ENCODE measurements around the gene SHH. TPM values are rescaled to one million over a fixed set of nuclear protein-coding genes. Genes with fewer than 3 reads are reported as not detected.

The SHH gene
- total RNA-seq, 1 donor from 2014 or later = 23.2 TPM

DNA sequence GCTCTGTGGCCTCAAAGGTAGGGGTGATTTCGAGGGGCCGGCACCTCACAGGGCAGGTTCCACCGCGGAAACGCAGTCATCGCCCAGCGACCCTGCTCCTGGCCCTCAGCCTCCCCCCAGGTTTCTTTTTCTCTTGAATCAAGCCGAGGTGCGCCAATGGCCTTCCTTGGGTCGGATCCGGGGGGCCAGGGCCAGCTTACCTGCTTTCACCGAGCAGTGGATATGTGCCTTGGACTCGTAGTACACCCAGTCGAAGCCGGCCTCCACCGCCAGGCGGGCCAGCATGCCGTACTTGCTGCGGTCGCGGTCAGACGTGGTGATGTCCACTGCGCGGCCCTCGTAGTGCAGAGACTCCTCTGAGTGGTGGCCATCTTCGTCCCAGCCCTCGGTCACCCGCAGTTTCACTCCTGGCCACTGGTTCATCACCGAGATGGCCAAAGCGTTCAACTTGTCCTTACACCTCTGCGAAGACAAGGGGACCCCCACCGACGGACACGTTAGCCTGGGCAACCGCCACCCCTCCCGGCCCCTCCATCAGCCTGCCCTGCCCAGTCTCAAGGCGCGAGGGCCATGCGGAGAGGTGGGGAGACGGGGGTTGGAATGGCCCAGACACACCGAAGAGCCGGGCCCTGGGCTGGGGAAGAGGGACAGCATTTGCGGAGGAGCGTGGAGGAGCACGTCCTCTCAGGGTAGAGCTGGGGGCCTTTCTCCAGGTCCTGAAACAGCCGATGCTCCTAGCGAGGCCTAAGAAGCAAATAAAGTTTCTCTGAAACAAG lies 6.0 kb downstream of the SHH start:
- no peak for DNase-seq (ENCODE audit: low spot score)

DNA sequence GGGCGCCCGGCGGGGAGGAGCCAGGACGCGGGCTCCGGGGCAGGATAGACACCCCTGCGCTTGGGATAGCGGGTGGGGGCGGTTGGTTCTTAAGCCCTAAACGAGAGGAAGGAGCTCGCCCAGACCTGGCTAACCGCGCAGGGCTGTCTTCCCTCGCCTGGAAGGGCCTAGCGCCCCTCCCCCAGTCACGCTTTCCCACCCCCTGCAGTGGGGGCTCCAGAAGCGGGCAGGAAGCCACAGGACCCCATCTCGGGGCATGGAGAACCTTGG lies 6.5 kb downstream of the SHH start:
- DNase-seq (ENCODE audit: low spot score) = no peak

DNA sequence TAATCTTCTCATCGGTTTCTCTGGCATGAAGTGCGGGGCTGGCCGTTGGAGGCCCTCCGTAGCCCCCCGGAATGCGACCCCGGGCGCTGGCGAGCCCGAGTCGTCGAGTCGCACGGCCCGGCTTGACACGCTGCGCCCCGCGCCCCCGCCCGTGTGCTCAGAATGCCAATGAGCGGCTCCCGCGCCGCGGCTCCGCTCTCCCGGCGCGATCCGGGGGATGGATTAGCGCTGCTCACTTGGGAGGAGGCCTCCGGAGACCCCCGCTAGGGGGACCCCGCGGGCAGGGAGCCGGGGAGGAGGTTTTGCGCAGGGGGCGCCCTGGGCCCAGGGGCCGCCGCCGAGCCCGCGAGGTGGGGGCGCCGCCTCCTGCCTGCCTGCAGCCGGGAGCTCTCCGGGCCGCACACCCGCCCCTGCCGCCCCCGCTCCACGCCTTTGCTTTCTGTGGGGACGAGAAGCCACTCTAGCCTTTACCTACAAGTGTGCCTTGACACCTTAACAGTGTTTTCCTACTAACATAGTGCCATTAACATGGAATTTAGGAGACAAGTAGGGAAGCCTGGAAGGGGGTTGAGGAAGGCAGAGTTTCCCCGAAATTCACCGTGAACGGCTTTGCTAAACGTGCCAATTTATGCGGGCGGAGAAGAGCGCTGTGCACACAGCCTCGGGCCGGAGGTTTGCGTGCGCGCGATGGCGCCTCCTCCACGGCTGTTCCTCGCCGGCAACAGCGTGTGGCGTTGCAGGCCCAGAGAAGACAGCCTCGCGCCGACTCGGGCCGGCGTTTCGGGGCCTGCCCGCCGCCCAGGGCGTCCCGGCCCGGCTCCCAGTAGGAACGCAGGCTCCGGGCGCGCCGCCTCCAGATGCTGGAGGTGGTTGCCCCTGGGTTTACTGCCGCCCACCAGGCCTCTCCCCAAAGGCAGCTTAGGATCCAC lies 7.1 kb downstream of the SHH start:
- DNase-seq (ENCODE audit: low spot score) = no peak

DNA sequence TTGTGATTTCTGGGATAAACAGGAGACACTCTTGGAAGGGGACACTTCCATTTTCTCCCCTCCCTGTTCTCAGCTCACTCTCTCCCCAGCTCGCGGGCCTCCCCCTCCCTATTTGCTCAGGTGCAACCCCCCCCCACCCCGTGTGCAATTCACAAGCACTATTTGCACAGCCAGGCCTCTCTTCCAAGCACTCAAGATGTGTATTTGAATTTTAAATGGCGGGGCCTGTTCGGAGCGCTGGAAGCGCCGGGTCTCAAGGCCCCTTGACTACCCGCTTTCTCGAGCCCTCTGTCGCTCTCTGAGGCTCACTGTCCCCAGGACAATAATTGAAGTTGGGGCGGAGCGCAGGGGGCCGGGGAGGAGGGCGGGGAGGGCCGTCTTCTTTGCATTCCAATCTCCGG lies 7.8 kb downstream of the SHH start:
- no peak for DNase-seq (ENCODE audit: low spot score)

DNA sequence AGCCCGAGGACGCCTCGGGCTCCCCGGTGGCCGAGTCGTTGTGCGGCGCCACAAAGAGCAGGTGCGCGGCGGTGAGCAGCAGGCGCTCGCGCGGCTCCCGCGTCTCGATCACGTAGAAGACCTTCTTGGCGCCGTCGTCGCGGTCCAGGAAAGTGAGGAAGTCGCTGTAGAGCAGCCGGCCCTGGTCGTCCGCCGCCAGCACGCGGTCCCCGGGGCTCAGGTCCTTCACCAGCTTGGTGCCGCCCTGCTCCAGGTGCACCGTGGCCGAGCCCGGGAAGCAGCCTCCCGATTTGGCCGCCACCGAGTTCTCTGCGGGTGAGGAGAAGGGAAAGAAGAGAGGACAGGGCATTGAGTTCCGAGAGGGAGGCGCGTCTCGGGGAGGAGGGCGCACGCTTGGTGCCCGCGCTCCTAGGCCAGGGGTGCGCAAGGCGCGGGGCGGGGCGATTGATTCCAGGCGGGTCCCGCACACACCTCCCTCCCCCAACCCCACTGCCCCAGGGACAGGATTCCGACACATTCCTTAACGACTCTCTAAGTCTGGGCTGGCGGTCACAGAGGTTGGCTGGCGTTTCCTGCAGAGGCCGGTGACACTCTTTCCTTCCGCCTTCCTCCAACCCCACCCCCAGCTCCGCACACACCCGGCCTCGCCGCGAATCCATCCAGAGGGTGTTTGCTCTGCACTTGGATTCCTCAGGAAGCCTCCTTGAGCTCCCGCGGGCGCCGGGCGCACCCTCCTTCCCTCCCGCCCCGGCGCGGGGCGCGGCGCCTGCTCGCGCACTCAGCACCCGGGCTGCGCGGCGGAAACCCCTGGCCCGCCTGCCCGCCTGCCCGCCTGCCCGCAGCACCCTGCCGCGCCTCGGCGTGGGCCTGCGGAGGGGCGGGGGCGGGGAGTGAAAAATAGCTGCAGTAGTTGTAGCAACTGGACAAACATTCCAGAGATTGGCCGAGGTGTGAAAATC lies 8.6 kb downstream of the SHH start:
- no peak for DNase-seq (ENCODE audit: low spot score)

DNA sequence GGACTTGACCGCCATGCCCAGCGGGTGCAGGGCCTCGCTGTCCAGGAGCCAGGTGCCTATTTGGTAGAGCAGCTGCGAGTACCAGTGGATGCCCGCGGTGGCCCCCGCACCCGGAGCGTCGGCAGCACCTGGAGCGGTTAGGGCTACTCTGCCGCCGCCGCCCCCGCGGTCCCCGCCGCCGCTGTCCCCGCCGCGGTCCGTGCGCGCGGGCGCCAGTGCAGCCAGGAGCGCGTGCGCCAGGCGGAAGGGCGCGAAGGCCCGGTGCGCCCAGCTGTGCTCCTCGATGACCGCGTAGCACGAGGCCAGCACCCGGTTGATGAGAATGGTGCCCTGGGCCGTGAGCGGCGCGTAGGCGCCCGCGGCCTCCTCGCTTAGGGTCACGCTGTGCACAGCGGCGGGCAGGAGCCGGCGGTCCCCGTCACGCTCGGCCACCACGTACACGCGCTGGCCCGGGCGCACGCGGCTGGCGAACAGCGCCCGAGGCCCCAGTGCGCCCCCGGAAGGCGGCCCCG lies 9.3 kb downstream of the SHH start:
- no peak for DNase-seq (ENCODE audit: low spot score)

DNA sequence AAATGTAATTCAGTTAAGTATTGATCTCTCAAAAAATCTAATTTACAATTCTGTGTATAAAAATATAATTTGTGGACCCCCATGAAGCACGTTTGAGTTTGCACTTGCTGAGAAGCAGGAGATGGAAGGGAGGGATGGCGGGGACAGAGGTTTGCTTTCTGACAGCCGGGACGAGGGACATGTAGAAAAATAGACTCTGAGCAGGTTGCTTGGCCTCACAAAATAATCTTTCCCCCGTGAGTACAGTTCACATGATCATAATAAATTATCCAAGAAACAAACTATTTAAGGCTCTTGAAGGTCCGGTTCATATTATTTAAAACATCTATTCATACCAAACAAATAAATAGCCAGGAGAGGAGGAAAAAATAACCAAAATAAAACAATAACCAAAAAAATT lies 10.0 kb downstream of the SHH start:
- DNase-seq (ENCODE audit: low spot score) = no peak

DNA sequence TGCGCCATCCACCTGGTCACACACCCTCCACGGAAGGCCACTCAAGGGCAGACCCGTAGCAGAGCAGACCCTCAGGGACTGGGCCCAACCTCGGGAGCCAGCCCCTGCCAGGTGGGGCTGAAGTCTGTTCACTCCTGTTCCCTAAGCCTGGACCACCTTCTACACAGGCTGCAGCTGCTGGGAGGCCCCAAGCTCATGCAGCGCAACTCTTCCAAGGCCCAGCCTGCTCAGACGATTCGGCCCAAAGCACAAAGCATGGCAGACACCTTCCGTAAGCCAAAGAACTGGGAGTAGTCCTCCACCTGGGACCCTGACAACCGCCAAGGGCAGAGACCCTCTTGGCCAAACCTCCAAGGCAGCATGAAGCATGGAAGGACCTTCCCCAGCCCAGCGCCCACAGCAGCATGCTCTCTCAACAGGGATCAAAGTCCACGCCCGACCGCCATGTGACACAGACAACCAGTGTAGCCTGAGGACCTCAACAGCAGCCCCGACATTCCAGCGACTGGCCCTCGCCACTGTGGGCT lies 11.5 kb downstream of the SHH start:
- no peak for DNase-seq (ENCODE audit: low spot score)

DNA sequence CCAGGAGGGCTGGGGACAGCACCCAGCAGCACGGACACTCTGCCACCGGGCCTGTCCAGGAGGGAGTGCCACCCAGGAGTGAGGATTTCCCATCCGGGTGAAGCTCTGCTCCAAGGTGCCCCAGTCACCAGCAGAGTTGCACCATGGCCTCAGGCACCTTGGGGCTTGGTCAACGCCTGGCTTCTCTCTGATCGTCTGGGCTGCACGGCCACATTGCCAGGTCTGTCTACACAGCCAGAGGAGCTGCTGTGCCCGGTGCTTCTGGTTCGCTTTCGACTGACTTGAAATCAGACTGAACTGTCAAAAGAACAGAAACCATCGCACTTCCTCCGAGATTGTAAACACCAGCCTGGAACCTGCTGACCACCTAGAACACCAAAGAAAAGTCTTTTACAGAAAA lies 12.0 kb downstream of the SHH start:
- no peak for DNase-seq (ENCODE audit: low spot score)

DNA sequence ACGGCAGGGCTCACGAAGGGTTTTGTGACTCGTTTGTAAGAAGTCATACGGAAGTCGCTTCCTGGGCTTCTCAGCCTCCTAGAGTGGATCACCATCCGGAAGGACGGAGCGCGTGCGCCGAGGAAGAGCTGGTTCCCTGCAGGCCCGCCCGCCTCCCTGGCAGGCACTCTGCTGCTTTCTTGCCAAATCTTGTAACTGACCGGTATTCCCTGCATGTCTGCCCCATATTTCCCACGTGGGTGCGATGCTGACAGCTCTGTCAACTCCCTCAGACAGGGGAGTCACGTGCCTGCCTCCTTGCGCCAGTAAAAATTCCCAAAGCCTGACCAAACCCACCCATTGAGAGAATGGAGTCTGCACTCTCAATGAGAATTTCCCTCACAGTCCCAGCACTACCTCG lies 12.7 kb downstream of the SHH start:
- DNase-seq (ENCODE audit: low spot score) = no peak

DNA sequence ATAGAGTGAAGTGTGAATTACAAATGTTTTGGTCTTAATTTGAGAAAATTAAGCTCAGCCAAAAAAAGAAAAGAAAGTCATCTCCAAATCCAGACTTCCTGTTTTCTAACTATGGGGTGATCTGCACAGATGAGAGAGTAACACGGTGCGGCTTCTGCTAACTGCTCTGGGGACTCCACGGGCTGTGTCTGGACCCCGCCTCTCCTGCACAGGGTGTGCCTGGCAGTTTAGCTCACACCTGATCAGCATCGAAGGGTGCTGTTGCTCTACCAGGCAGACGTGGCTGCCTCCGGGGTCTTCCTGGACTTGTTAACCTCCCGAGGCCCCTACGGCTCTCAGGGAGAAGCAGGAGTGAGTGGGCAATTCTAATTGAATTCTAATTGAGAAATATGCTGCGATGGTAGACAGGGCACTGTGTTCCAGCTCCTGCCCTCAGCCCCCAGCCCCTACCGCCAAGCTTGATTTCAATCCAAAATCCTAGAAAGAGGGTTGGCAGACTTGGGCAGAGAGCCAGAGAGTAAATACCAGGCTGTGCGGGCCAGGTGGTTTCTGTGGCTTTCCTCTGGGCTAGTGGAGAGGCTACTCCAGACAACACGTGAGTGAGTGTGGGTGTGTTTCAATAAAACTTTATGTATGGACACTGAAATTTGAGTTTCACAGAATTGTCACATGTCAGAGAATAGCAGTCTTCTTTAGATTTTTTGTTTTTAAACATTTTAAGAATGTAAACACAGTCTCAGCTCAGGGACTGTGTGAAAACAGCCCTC lies 13.4 kb downstream of the SHH start:
- DNase-seq (ENCODE audit: low spot score) = no peak

DNA sequence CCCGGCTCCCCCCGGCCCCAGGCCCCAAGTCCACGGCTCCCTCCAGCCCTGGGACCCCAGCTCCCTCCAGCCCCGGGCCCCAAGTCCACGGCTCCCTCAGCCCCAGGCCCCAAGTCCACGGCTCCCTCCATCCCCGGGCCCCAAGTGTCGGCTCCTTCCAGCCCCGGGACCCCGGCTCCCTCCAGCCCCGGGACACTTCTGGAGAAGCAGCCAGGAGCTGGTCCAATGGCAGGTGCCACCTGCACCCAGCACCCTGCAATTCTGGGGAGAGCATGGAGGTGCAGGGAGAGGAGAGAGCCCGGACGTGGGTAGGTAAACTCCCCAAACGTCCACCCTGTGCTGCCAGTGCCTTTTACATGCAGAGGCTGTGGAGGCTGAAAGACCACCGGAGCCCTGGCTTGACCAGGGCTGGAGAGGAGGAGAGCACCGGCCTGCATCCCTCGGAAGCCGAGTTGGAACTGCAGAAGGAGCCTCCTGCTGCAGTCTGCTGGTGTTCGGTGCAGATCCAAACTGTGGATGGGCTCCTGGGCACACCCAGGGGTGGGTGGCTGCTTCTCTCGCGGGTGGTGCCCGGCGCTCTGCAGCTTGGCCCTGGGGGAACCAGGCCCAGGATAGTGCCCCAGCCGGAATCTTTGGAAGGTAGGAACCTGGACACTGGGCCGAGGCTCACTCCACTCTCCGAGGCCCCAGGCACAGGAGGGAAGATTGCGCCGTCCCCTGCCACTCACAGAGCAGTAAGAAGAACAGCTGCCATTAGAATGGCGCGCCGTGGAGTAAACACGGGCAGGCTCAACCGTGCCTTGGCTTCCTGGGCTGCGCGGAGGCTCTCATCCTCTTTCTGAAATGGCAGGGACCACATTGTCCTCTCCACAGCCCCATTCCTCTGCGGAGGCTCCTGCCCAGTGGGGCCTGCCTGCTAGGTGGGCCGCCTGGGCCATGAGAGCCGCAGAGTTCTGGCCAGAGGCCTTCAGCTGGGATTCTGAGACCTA lies 14.7 kb downstream of the SHH start:
- DNase-seq (ENCODE audit: low spot score) = no peak

DNA sequence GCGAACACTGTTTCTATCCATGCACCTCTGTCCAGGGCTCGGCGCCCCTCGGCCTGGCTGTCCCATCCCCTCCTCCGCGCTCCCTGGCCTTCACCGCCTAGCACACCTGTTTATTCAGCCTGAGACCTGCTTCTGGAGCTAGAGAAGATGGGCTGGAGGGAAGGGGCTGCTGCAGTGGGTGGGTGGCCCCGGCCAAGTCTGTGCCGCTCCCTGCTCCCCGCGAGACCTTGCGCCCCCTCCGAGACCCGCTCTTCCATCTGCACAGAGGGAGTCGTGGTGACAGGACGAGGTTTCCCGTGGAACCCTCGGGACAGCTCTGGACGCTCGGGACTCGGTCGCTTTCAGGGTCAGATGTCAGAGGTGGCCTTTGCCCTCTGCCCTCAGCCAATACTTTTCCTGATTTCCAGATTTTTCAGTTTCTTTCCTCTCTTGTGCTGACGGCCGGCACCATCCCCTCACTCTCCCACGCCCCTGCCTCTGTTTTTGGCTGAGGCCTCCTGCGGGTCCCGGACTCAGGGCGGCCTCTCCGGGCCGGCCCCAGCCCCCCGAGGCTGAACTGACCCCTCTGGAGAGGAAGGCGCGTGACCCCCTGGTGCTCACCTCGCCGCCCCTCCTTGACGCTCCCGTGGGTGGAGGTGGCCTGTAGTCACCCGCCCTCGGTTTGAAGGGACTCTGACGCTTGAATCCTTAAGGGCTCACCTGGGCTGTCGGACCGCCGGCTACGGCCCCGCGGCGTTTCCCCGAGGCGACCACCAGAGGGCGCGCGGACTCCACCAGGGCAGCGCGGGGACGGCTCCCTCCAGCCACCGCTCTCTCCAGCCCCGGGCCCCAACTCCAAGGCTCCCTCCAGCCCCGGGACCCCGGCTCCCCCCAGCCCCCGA lies 15.6 kb downstream of the SHH start:
- DNase-seq (ENCODE audit: low spot score) = peak; percentile 70

DNA sequence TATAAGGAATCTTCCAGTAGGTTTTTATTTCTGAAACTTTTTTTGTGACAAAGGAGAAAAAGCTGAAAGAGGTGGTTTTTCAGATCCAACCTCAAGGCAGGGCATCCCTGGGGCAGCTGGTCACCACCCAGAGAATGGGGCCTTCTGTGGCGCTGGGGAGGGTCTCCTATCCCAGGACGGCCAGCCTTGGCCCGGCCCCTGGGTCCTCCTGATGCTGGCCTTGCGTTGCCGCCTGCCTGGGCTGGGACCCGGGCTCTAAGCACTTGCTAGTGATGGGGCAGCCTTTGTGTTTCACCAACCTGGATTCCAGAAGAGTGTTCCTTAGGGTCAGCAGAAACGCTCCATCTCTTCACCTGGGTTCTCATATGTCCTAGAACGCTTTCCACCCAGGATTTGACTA lies 16.3 kb downstream of the SHH start:
- DNase-seq (ENCODE audit: low spot score) = no peak

DNA sequence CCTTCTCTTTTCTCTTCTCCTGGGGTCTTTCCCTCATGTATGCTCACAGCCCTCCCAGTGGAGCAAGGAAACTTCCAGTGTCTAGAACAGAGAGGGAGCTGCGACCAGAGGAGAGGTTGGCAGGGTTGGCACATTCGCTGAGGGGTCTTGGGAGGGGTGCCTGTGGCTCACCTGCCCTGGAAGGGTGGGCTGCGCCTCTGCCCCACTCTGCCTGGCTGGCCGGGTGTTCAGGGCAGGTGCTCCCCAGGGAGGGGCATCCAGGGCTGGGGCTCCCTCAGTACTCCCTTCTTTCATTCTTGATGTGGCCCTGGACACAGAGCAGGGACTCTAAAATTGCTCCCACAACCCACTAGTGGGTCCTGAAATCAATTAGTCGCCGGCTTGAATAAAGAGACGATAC lies 16.9 kb downstream of the SHH start:
- DNase-seq (ENCODE audit: low spot score) = no peak

DNA sequence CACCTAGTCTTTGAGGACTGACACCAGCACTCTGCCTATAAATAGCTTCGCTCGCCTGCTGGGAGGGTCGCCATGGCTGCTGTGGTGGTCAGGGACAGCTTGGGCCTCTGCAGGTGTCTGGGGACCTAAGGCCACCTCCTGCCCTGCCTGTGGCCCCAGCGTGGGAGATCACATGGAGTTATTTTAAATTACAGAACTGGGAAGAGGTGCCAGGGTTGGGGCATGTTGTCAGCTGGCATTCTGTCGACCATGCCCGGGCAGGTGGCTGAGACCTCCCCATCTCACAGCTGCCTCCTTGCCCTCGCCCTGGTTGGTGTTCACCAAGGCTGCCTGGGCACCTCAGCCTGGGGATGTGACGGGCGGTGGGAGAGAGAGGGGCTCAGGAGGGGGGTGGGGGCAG lies 18.1 kb downstream of the SHH start:
- DNase-seq (ENCODE audit: low spot score) = no peak

DNA sequence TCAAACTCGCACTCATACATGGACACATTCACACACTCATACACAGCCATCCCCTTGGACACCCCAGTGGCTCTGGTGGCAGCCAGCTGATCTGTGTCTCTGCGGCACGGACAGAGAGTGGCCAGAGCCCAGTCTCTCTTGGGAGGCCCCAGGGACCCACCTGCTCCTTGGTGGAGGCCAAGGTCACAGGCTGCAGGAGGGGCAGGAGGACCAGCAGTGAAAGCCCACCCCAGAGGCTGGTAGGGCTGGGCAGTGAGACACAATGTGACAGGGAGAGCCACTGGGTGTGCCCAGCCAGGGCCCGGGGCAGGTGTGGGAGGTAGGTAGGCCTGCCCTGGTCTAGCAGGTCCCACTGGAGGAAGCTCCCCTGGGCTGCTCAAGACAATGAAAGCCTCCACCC lies 18.5 kb downstream of the SHH start:
- DNase-seq (ENCODE audit: low spot score) = no peak

DNA sequence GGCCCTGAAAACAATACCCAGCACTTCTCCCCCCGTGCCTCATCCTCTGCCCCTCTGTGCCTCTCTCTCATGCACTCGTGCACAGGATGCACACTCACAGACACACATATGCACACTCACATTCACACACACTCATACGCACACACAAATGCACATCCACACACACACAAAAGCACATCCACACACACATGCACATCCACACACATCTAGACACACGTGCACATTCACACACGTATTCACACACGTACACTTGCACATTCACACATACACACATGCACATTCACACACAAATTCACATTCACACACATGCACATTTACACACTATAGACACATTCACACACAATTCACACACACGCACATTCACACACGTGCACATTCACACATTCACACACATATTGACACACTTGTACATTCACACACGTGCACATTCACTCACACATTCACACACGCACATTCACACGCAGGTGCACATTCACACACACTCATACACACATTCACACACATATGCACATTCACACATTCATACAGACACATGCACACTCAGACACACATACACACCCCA lies 19.2 kb downstream of the SHH start:
- no peak for DNase-seq (ENCODE audit: low spot score)
